ENCODE results near the gene KAT8.

The KAT8 gene

GRCh38 chr16:31128711-31129567, 11.5 kb downstream of the KAT8 start:
- no peak for DNase-seq (ENCODE audit: low read depth)
- TF ChIP-seq CTCF (IDR thresholded peaks at IDR 0.05; ENCODE audit: insufficient read depth, low read depth, low read length, missing control alignments) = no peak
- H3K4me3 ChIP-seq (ENCODE audit: low read length) = no peak overlapping the region

- no peak overlapping the region for H3K4me3 ChIP-seq (ENCODE audit: low read length)
- no peak for DNase-seq (ENCODE audit: low read depth)
- peak; percentile 19 for TF ChIP-seq CTCF (IDR thresholded peaks at IDR 0.05; ENCODE audit: insufficient read depth, low read depth, low read length, missing control alignments)
Measured at GRCh38 chr16:31129568-31130335, 12.3 kb downstream of the KAT8 start.

- TF ChIP-seq CTCF (IDR thresholded peaks at IDR 0.05; ENCODE audit: insufficient read depth, low read depth, low read length, missing control alignments) = no peak
- H3K4me3 ChIP-seq (ENCODE audit: low read length) = no peak overlapping the region
- no peak for DNase-seq (ENCODE audit: low read depth)
Measured at GRCh38 chr16:31130336-31130891, 12.9 kb downstream of the KAT8 start.

- DNase-seq (ENCODE audit: low read depth) = peak; percentile 91
- H3K4me3 ChIP-seq (ENCODE audit: low read length) = no peak overlapping the region
- TF ChIP-seq CTCF (IDR thresholded peaks at IDR 0.05; ENCODE audit: insufficient read depth, low read depth, low read length, missing control alignments) = no peak
Measured at GRCh38 chr16:31130899-31131298, 13.4 kb downstream of the KAT8 start.

- no peak for DNase-seq (ENCODE audit: low read depth)
- no peak overlapping the region for H3K4me3 ChIP-seq (ENCODE audit: low read length)
- TF ChIP-seq CTCF (IDR thresholded peaks at IDR 0.05; ENCODE audit: insufficient read depth, low read depth, low read length, missing control alignments) = no peak
Measured at GRCh38 chr16:31131416-31131815, 14.0 kb downstream of the KAT8 start.

- no peak for TF ChIP-seq CTCF (IDR thresholded peaks at IDR 0.05; ENCODE audit: insufficient read depth, low read depth, low read length, missing control alignments)
- no peak overlapping the region for H3K4me3 ChIP-seq (ENCODE audit: low read length)
- DNase-seq (ENCODE audit: low read depth) = peak; percentile 53
Measured at GRCh38 chr16:31131841-31132271, 14.4 kb downstream of the KAT8 start.

All from epithelial cell of esophagus (primary cell).